Measurements from ENCODE around the gene SUMF2. TPM values are rescaled to one million over a fixed set of nuclear protein-coding genes. Genes with fewer than 3 reads are reported as not detected.

The SUMF2 gene
- total and polyA plus RNA-seq, 2 experiments from 2014 or later: 32.9 to 45.7 TPM

- TF ChIP-seq CREB1 (CRISPR knock-in tag; IDR thresholded peaks at IDR 0.05; ENCODE audit: low read depth) (peak; percentile 83), ZNF114 (CRISPR knock-in tag; IDR thresholded peaks at IDR 0.05) (no peak)
- TF ChIP-seq, protein P1, sequence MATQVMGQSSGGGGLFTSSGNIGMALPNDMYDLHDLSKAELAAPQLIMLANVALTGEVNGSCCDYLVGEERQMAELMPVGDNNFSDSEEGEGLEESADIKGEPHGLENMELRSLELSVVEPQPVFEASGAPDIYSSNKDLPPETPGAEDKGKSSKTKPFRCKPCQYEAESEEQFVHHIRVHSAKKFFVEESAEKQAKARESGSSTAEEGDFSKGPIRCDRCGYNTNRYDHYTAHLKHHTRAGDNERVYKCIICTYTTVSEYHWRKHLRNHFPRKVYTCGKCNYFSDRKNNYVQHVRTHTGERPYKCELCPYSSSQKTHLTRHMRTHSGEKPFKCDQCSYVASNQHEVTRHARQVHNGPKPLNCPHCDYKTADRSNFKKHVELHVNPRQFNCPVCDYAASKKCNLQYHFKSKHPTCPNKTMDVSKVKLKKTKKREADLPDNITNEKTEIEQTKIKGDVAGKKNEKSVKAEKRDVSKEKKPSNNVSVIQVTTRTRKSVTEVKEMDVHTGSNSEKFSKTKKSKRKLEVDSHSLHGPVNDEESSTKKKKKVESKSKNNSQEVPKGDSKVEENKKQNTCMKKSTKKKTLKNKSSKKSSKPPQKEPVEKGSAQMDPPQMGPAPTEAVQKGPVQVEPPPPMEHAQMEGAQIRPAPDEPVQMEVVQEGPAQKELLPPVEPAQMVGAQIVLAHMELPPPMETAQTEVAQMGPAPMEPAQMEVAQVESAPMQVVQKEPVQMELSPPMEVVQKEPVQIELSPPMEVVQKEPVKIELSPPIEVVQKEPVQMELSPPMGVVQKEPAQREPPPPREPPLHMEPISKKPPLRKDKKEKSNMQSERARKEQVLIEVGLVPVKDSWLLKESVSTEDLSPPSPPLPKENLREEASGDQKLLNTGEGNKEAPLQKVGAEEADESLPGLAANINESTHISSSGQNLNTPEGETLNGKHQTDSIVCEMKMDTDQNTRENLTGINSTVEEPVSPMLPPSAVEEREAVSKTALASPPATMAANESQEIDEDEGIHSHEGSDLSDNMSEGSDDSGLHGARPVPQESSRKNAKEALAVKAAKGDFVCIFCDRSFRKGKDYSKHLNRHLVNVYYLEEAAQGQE (IDR thresholded peaks at IDR 0.05; ENCODE audit: unreplicated experiment): no peak
Observed at GRCh38 chr7:56051339-56052191, 12.5 kb upstream of the SUMF2 start, which contains the start of the genes CCT6A and PSPH (continued).

GRCh38 chr7:56053379-56053778 lies 10.7 kb upstream of the SUMF2 start:
- DNase-seq (ENCODE audit: low spot score) (no peak), ATAC-seq (no peak)
- Histone ChIP-seq H3K27me3 (ENCODE audit: insufficient read depth) (no peaks in the 10 kb centered on the region), H3K36me3 (ENCODE audit: insufficient read depth) (peaks cover 54% of the 10 kb centered on the region), H3K4me2 (peak overlapping the region; percentile 100), H4K20me1 (replicated peaks; ENCODE audit: insufficient read depth) (peaks cover 9% of the 10 kb centered on the region; the same call in 1 of the 2 replicates), H3K4me1 (ENCODE audit: insufficient read depth) (peaks cover 17% of the 10 kb centered on the region), H3F3A (replicated peaks; ENCODE audit: low read depth) (peaks cover 28% of the 10 kb centered on the region; the same call in 1 of the 2 replicates), H3K27ac (ENCODE audit: low read depth) (peak overlapping the region; percentile 97), H3K9me2 (ENCODE audit: insufficient read depth) (no peaks in the 10 kb centered on the region), H2AFZ (no peak overlapping the region), H3K4me3 (peak overlapping the region; percentile 100), H3K79me2 (replicated peaks; ENCODE audit: insufficient read depth) (peaks cover 75% of the 10 kb centered on the region)
- peak overlapping the region; percentile 88 for H3K27ac Mint-ChIP-seq
- H3K4me3 Mint-ChIP-seq: peak overlapping the region; percentile 96
- TF ChIP-seq CREB1 (CRISPR knock-in tag; IDR thresholded peaks at IDR 0.05; ENCODE audit: low read depth) (no peak), ZNF331 (CRISPR knock-in tag; IDR thresholded peaks at IDR 0.05; ENCODE audit: low read depth) (no peak), POLR2AphosphoS5 (IDR thresholded peaks at IDR 0.05; ENCODE audit: low read depth) (no peak), NANOG (IDR thresholded peaks at IDR 0.05; ENCODE audit: borderline replicate concordance) (no peak), EZH2 (IDR thresholded peaks at IDR 0.05; ENCODE audit: low read depth, unreplicated experiment) (no peak)
- TF ChIP-seq, protein P1 (IDR thresholded peaks at IDR 0.05; ENCODE audit: unreplicated experiment): no peak
- TF ChIP-seq, protein P2, sequence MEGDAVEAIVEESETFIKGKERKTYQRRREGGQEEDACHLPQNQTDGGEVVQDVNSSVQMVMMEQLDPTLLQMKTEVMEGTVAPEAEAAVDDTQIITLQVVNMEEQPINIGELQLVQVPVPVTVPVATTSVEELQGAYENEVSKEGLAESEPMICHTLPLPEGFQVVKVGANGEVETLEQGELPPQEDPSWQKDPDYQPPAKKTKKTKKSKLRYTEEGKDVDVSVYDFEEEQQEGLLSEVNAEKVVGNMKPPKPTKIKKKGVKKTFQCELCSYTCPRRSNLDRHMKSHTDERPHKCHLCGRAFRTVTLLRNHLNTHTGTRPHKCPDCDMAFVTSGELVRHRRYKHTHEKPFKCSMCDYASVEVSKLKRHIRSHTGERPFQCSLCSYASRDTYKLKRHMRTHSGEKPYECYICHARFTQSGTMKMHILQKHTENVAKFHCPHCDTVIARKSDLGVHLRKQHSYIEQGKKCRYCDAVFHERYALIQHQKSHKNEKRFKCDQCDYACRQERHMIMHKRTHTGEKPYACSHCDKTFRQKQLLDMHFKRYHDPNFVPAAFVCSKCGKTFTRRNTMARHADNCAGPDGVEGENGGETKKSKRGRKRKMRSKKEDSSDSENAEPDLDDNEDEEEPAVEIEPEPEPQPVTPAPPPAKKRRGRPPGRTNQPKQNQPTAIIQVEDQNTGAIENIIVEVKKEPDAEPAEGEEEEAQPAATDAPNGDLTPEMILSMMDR (conservative IDR thresholded peaks at IDR 0.05; ENCODE audit: low read depth in 2 of 2): no peak
- peaks cover 66% of the 10 kb centered on the region for H3K36me3 Mint-ChIP-seq (ENCODE audit: low read depth)
- H3K9me3 Mint-ChIP-seq: peaks cover 2% of the 10 kb centered on the region; the same call in 1 of the 3 replicates
- no peaks in the 10 kb centered on the region for H3K27me3 Mint-ChIP-seq (ENCODE audit: insufficient read depth, low read depth, poor library complexity)
- H3K4me1 Mint-ChIP-seq: peaks cover 10% of the 10 kb centered on the region; the same call in 2 of the 3 replicates

Data from GM23338 (cell line).